ENCODE measurements around the gene RNASEH2B. TPM values are rescaled to one million over a fixed set of nuclear protein-coding genes. Genes with fewer than 3 reads are reported as not detected.

Gene RNASEH2B
- total and polyA plus RNA-seq, 2 of the 13 experiments (the other 11 are each of a cell fraction or from before 2014, with no cell fraction given) = 17.2 to 55.4 TPM

DNA sequence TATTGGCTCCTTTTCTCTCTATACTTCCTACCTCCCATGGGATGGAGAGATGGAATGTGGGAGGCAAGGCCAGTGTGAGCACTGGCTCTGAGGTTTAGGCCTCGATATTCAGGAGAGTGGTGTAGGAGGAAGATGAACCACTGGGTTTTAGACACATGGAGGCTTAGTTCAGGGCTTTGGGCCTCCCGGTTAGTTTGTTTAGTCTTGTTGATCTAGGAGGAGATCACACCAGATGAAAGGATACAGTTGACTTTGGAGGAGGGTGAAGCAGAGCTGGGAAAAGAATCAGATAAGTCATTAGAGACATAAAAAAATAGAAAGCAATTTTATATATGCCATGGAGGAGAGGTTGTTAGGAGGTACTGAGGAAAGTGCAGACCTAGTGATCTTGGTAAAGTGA, 30.9 kb downstream of the RNASEH2B start (continued):
- TF ChIP-seq ATF7-NPFF (CRISPR knock-in tag; IDR thresholded peaks at IDR 0.05; ENCODE audit: low read depth) (no peak), RFX1 (IDR thresholded peaks at IDR 0.05) (no peak), ZNF235 (CRISPR knock-in tag; IDR thresholded peaks at IDR 0.05; ENCODE audit: borderline replicate concordance) (no peak), NFYB (CRISPR knock-in tag; IDR thresholded peaks at IDR 0.05) (no peak), CSRNP1 (CRISPR knock-in tag; IDR thresholded peaks at IDR 0.05) (no peak), NFYC (CRISPR knock-in tag; IDR thresholded peaks at IDR 0.05) (no peak), ZNF136 (CRISPR knock-in tag; IDR thresholded peaks at IDR 0.05; ENCODE audit: low read depth) (no peak), KDM3A (CRISPR knock-in tag; IDR thresholded peaks at IDR 0.05; ENCODE audit: low read depth) (no peak), ZNF660 (CRISPR knock-in tag; IDR thresholded peaks at IDR 0.05; ENCODE audit: borderline replicate concordance, low read depth) (no peak), ZNF710 (CRISPR knock-in tag; IDR thresholded peaks at IDR 0.05; ENCODE audit: borderline replicate concordance) (0 out of 2 replicates have a peak, but pooled peaks have one; percentile 23), ZSCAN21 (CRISPR knock-in tag; IDR thresholded peaks at IDR 0.05; ENCODE audit: borderline replicate concordance) (no peak), ZSCAN30 (CRISPR knock-in tag; IDR thresholded peaks at IDR 0.05) (no peak), TBX2 (CRISPR knock-in tag; IDR thresholded peaks at IDR 0.05; ENCODE audit: borderline replicate concordance) (0 out of 2 replicates have a peak, but pooled peaks have one; percentile 57), EP300 (IDR thresholded peaks at IDR 0.05; ENCODE audit: low read depth in 2 of 2, low read length in 2 of 2) (peak in 1 of 2 experiments; percentile 50; a peak in 2 of 4 replicates), EP300 (CRISPR knock-in tag; IDR thresholded peaks at IDR 0.05; ENCODE audit: borderline replicate concordance) (no peak), HOXA7 (CRISPR knock-in tag; IDR thresholded peaks at IDR 0.05) (no peak), SAP130 (CRISPR knock-in tag; IDR thresholded peaks at IDR 0.05; ENCODE audit: low read depth) (no peak), KDM6A (CRISPR knock-in tag; IDR thresholded peaks at IDR 0.05; ENCODE audit: low read depth) (0 out of 2 replicates have a peak, but pooled peaks have one; percentile 49), PAX8 (CRISPR knock-in tag; IDR thresholded peaks at IDR 0.05; ENCODE audit: borderline replicate concordance) (no peak), SMAD1 (CRISPR knock-in tag; IDR thresholded peaks at IDR 0.05; ENCODE audit: borderline replicate concordance, low read depth) (no peak), MYNN (CRISPR knock-in tag; IDR thresholded peaks at IDR 0.05; ENCODE audit: low read depth) (no peak), HNRNPK (IDR thresholded peaks at IDR 0.05; ENCODE audit: low read depth, low read length, poor library complexity, severe bottlenecking) (no peak)
- TF ChIP-seq, protein P1, sequence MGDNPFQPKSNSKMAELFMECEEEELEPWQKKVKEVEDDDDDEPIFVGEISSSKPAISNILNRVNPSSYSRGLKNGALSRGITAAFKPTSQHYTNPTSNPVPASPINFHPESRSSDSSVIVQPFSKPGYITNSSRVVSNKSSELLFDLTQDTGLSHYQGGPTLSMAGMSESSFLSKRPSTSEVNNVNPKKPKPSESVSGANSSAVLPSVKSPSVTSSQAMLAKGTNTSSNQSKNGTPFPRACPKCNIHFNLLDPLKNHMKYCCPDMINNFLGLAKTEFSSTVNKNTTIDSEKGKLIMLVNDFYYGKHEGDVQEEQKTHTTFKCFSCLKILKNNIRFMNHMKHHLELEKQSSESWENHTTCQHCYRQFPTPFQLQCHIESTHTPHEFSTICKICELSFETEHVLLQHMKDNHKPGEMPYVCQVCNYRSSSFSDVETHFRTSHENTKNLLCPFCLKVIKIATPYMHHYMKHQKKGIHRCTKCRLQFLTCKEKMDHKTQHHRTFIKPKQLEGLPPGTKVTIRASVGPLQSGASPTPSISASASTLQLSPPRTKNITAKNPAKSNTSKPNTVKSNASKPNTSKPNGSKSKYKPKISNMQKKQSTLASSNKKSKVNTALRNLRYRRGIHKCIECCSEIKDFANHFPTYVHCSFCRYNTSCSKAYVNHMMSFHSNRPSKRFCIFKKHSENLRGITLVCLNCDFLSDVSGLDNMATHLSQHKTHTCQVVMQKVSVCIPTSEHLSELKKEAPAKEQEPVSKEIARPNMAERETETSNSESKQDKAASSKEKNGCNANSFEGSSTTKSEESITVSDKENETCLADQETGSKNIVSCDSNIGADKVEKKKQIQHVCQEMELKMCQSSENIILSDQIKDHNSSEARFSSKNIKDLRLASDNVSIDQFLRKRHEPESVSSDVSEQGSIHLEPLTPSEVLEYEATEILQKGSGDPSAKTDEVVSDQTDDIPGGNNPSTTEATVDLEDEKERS (CRISPR knock-in tag; IDR thresholded peaks at IDR 0.05) = no peak
- TF ChIP-seq, protein P2, sequence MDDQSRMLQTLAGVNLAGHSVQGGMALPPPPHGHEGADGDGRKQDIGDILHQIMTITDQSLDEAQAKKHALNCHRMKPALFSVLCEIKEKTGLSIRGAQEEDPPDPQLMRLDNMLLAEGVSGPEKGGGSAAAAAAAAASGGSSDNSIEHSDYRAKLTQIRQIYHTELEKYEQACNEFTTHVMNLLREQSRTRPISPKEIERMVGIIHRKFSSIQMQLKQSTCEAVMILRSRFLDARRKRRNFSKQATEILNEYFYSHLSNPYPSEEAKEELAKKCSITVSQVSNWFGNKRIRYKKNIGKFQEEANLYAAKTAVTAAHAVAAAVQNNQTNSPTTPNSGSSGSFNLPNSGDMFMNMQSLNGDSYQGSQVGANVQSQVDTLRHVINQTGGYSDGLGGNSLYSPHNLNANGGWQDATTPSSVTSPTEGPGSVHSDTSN (CRISPR knock-in tag; IDR thresholded peaks at IDR 0.05; ENCODE audit: borderline replicate concordance) = no peak
